K562 (cell line): ENCODE results near the gene ASNS. TPM values are rescaled to one million over a fixed set of nuclear protein-coding genes. Genes with fewer than 3 reads are reported as not detected.
A peak's percentile ranks its signal among the peaks of the same experiment; 100 is the strongest.

Experiments used
- ARID1B ChIP-seq: fragments of 450-650 bp; IDR thresholded peaks from 2 replicates; pipeline ENCODE4 v1.6.1; 2016; ENCODE audit warnings: antibody characterized with exemption, mild to moderate bottlenecking, inconsistent platforms
- CBFA2T2 ChIP-seq: fragments of 450-650 bp; conservative IDR thresholded peaks from 2 replicates; pipeline ENCODE4 v1.6.1; 2017; ENCODE audit warnings: mild to moderate bottlenecking
- DPF2 ChIP-seq: fragments of 450-650 bp; IDR thresholded peaks from 2 replicates; pipeline ENCODE4 v1.6.1; 2016
- EP400 ChIP-seq: fragments of 450-650 bp; IDR thresholded peaks from 2 replicates; pipeline ENCODE4 v1.6.1; 2017; ENCODE audit warnings: antibody characterized with exemption, mild to moderate bottlenecking, moderate library complexity
- FOSL1 ChIP-seq: fragments of 200-800 bp; sonication (Bioruptor generic); conservative IDR thresholded peaks from 2 replicates; pipeline ENCODE4 v1.6.1; 2016; ENCODE audit warnings: missing genetic modification characterization, missing compliant biosample characterization
- GABPA ChIP-seq: fragments of 200-800 bp; sonication (Bioruptor generic); conservative IDR thresholded peaks from 2 replicates; pipeline ENCODE4 v1.6.1; 2016; ENCODE audit warnings: low read depth, missing genetic modification characterization, missing compliant biosample characterization
- HDAC1 ChIP-seq, 2 experiments: fragments of 450-650 bp; IDR thresholded peaks; 2 replicates each; pipeline ENCODE4 v1.6.1; 2016 to 2017; ENCODE audit warnings: inconsistent platforms in 1 of 2, mild to moderate bottlenecking in 1 of 2, moderate library complexity in 1 of 2
- JUND ChIP-seq, 2 experiments: IDR thresholded peaks; 2 replicates in 1 of 2; 3 replicates in 1 of 2; pipeline ENCODE4 v1.6.1; 2011; ENCODE audit warnings: borderline replicate concordance in 2 of 2, low read depth in 2 of 2, low read length in 2 of 2, improper control_type of control experiment in 1 of 2, missing biosample characterization in 1 of 2, missing genetic modification characterization in 1 of 2, missing genetic modification reagents in 1 of 2
- MAZ ChIP-seq, 2 experiments: fragments of 450-650 bp in 1 of 2; sonication (generic) in 1 of 2; formaldehyde crosslinking; IDR thresholded peaks in 1 of 2; conservative IDR thresholded peaks in 1 of 2; 2 replicates each; pipeline versions ENCODE4 v1.4.0 to v1.5.0; 2020; ENCODE audit warnings: mild to moderate bottlenecking in 1 of 2, missing genetic modification reagents in 1 of 2
- MEIS2 ChIP-seq: fragments of 450-650 bp; IDR thresholded peaks from 2 replicates; pipeline ENCODE4 v1.6.1; 2014; ENCODE audit warnings: mild to moderate bottlenecking; ENCODE audit not compliant: partially characterized antibody
- NBN ChIP-seq: fragments of 450-650 bp; IDR thresholded peaks from 2 replicates; pipeline ENCODE4 v1.6.1; 2016; ENCODE audit warnings: low read depth, mild to moderate bottlenecking
- PML ChIP-seq: IDR thresholded peaks from 2 replicates; pipeline ENCODE4 v1.6.1; 2012; ENCODE audit warnings: low read length, inconsistent platforms
- RBFOX2 ChIP-seq: fragments of 200-400 bp; formaldehyde crosslinking; IDR thresholded peaks from 2 replicates; pipeline ENCODE4 v1.6.1; 2017; ENCODE audit warnings: low read depth, mild to moderate bottlenecking, low read length, moderate library complexity
- TAF7 ChIP-seq: fragments of 450-650 bp; IDR thresholded peaks from 2 replicates; pipeline ENCODE4 v1.6.1; 2016; ENCODE audit warnings: missing genetic modification characterization, missing compliant biosample characterization
- ZC3H8 ChIP-seq: fragments of 450-650 bp; IDR thresholded peaks from 2 replicates; pipeline ENCODE4 v1.6.1; 2017
- ZNF121 ChIP-seq: sonication (generic); formaldehyde crosslinking; conservative IDR thresholded peaks from 2 replicates; pipeline ENCODE4 v1.8.0; 2022; ENCODE audit warnings: missing genetic modification reagents
- ZNF384 ChIP-seq: IDR thresholded peaks from 2 replicates; pipeline ENCODE4 v1.6.1; 2012; ENCODE audit warnings: low read depth, low read length, improper control_type of control experiment
- polyA plus RNA-seq, 8 experiments: library from polyadenylated mRNA; depleted of rRNA in 4 of 8; stranded (reverse) in 5 of 8; unstranded in 3 of 8; fragments of >200 nt; fragmentation: Nextera tagmentation in 2 of 8; fragmentation: Illumina TruSeq in 1 of 8; extraction: Ambion mirVana in 2 of 8; extraction: Trizol in 1 of 8; gene quantifications; 2 replicates each; pipeline versions ENCODE4 v1.2.1 to v1.2.3, GENCODE V29; 2011 to 2014; ENCODE audit warnings: inconsistent platforms in 1 of 8, missing spikeins in 1 of 8
- total RNA-seq, 7 experiments: library from RNA; depleted of rRNA in 6 of 7; stranded (reverse); fragments of >200 nt in 6 of 7; fragmentation: Illumina TruSeq in 2 of 7; extraction: Trizol in 2 of 7; gene quantifications; 2 replicates each; pipeline versions ENCODE4 v1.2.1 to v1.2.3, GENCODE V29; 2011 to 2021; ENCODE audit warnings: low replicate concordance in 1 of 7
- TF ChIP-seq, protein P1 (sequence below): fragments of 450-650 bp; formaldehyde crosslinking; IDR thresholded peaks from 2 replicates; pipeline ENCODE4 v1.4.0; 2022; ENCODE audit warnings: mild to moderate bottlenecking, moderate library complexity
- TF ChIP-seq, protein P2 (sequence below): sonication (generic); formaldehyde crosslinking; IDR thresholded peaks from 2 replicates; pipeline ENCODE4 v1.8.1; 2023; ENCODE audit warnings: mild to moderate bottlenecking, missing genetic modification reagents
- TF ChIP-seq, protein P3 (sequence below): fragments of 250-450 bp; sonication (Bioruptor Pico); IDR thresholded peaks from 2 replicates; pipeline ENCODE4 v1.5.0; 2020; ENCODE audit warnings: mild to moderate bottlenecking, borderline replicate concordance
- TF ChIP-seq, protein P4 (sequence below): sonication (generic); formaldehyde crosslinking; IDR thresholded peaks from 2 replicates; pipeline ENCODE4 v1.8.1; 2023; ENCODE audit warnings: mild to moderate bottlenecking, missing genetic modification reagents

The ASNS gene
- total and polyA plus RNA-seq, 9 of the 15 experiments (the other 6 are each of a cell fraction or from before 2014, with no cell fraction given) = 42.1 to 354 (median 215) TPM

DNA sequence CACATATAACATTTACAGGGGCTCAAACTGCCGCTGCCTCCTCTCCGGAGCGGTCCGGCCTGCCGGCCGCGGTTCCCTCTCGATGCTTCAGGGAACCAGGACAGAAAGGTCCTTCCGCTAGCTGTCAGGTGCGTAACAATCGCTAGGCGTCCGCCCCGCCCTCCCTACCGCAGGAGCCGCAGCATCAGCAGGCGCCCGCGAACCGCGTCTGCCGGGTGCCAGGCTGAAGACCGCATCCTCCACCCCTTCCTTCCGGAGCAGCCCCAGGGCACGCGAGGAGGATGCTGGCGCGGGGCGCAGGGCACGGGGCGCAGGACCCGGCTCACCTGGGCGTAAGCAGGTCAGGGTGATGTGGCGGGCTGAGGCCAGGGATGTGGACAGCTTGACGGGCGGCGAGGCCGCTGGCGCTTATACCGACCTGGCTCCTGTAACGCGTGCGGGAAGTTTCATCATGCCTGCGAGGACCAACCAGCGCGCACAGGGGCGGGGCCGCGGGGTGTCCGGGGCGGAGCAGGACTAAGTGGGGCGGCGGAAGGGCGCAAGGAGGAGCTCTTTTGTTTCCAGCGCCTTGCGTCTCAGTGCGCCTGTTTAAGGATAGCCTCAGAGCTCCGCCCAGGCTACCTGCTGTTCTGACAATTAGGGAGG, at the start of gene ASNS (continued):
- peak in 1 of 2 experiments; percentile 90; a peak in 2 of 4 replicates for TF ChIP-seq HDAC1 (IDR thresholded peaks at IDR 0.05)
- no peak for TF ChIP-seq ZC3H8
- TF ChIP-seq, protein P1, sequence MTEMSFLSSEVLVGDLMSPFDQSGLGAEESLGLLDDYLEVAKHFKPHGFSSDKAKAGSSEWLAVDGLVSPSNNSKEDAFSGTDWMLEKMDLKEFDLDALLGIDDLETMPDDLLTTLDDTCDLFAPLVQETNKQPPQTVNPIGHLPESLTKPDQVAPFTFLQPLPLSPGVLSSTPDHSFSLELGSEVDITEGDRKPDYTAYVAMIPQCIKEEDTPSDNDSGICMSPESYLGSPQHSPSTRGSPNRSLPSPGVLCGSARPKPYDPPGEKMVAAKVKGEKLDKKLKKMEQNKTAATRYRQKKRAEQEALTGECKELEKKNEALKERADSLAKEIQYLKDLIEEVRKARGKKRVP = peak; percentile 99
- peak; percentile 60 to 81; a peak in 2 of 4 replicates for TF ChIP-seq MAZ (CRISPR knock-in tag; conservative IDR thresholded peaks at IDR 0.05 in 1 of 2, IDR thresholded peaks at IDR 0.05 in 1 of 2)
- peak; percentile 15; the same call in 1 of the 2 replicates for TF ChIP-seq DPF2
- TF ChIP-seq NBN = peak; percentile 34; the same call in 1 of the 2 replicates
- TF ChIP-seq, protein P2, sequence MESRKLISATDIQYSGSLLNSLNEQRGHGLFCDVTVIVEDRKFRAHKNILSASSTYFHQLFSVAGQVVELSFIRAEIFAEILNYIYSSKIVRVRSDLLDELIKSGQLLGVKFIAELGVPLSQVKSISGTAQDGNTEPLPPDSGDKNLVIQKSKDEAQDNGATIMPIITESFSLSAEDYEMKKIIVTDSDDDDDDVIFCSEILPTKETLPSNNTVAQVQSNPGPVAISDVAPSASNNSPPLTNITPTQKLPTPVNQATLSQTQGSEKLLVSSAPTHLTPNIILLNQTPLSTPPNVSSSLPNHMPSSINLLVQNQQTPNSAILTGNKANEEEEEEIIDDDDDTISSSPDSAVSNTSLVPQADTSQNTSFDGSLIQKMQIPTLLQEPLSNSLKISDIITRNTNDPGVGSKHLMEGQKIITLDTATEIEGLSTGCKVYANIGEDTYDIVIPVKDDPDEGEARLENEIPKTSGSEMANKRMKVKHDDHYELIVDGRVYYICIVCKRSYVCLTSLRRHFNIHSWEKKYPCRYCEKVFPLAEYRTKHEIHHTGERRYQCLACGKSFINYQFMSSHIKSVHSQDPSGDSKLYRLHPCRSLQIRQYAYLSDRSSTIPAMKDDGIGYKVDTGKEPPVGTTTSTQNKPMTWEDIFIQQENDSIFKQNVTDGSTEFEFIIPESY (CRISPR knock-in tag) = peak; percentile 67; the same call in 1 of the 2 replicates
- TF ChIP-seq, protein P3, sequence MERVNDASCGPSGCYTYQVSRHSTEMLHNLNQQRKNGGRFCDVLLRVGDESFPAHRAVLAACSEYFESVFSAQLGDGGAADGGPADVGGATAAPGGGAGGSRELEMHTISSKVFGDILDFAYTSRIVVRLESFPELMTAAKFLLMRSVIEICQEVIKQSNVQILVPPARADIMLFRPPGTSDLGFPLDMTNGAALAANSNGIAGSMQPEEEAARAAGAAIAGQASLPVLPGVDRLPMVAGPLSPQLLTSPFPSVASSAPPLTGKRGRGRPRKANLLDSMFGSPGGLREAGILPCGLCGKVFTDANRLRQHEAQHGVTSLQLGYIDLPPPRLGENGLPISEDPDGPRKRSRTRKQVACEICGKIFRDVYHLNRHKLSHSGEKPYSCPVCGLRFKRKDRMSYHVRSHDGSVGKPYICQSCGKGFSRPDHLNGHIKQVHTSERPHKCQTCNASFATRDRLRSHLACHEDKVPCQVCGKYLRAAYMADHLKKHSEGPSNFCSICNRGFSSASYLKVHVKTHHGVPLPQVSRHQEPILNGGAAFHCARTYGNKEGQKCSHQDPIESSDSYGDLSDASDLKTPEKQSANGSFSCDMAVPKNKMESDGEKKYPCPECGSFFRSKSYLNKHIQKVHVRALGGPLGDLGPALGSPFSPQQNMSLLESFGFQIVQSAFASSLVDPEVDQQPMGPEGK (CRISPR knock-in tag) = no peak
- no peak for TF ChIP-seq ZNF121 (CRISPR knock-in tag)
- TF ChIP-seq, protein P4, sequence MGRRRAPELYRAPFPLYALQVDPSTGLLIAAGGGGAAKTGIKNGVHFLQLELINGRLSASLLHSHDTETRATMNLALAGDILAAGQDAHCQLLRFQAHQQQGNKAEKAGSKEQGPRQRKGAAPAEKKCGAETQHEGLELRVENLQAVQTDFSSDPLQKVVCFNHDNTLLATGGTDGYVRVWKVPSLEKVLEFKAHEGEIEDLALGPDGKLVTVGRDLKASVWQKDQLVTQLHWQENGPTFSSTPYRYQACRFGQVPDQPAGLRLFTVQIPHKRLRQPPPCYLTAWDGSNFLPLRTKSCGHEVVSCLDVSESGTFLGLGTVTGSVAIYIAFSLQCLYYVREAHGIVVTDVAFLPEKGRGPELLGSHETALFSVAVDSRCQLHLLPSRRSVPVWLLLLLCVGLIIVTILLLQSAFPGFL (CRISPR knock-in tag) = peak; percentile 90
- TF ChIP-seq FOSL1 (tag) = peak; percentile 48; the same call in 1 of the 2 replicates
- TF ChIP-seq RBFOX2 = peak; percentile 100
- TF ChIP-seq TAF7 (tag) = no peak
- TF ChIP-seq ZNF384 = no peak
- peak; percentile 30 for TF ChIP-seq MEIS2
- no peak for TF ChIP-seq ARID1B
- TF ChIP-seq EP400 = peak; percentile 100
- peak; percentile 76 for TF ChIP-seq GABPA (tag)
- TF ChIP-seq CBFA2T2 = no peak
- TF ChIP-seq JUND (IDR thresholded peaks at IDR 0.05; ENCODE audit: borderline replicate concordance, low read depth, low read length) = peak; percentile 80
- peak; percentile 26; the same call in 1 of the 3 replicates for TF ChIP-seq JUND (tag; IDR thresholded peaks at IDR 0.05; ENCODE audit: borderline replicate concordance, low read depth, low read length)
- TF ChIP-seq PML = peak; percentile 75
